DMS53 treated with DMSO at 0.1 percent for 48 hours (cell line): ENCODE results near the gene RPL10A.
"Not testable (repeated sequence)": the region's sequence is repeated elsewhere in the genome, so short reads cannot be mapped to it uniquely, and the experiment has no call there.

Source experiments
- DNase-seq: peaks from one replicate; lab custom pipeline; 2025; ENCODE audit not compliant: unreplicated experiment; lab: John Stamatoyannopoulos, UW

RPL10A gene

DNA sequence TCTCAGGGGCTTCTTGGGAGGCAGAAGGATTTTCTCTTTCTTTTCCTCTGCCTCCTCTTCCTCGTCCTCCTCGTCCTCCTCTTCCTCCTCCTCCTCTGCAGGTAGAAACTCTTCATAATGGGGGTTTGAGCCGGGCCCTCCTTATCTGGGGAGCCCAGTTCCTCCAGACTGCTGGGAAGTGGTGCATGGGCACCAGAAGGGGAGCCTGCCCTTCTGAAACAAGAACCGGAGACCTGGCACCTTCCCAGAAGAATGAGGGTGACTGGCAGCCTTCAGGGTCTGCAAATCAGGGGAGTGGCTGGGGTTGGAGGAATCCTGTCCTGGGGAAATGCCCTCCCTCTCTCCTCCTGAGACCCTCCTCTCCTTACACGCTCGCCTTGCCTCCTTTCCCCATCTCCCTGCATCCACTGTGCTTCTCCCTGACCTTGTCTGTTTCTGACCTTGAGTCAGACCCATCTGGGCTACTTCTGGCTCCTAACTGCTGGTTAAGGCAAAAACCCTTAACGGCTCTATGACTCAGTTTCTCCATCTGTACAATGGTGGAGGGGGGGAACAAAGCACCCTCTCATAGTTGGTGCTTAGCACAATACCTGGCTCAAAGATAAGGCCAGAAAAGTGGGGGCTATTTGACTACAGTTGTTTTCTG is 42.8 kb downstream of the RPL10A start:
- DNase-seq = no peak

DNA sequence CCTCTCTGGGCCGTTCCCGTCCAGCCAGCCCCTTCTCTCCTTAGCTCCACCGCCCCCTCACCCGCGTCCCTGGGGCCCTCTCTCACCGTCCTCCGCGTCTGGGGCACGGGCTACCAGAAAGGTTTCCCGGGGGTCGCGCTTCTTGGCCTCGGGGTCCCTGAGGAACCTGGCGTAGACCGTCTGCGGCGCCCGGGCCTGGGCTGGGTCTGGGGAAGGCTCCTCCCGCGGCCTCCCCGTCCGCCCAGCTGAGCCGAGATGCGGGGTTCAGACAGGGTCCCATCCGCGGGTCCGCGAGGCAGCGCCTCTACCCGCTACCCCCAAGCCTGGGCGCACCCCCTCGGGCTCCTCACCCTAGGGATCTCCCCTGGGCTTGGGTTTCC is 43.4 kb downstream of the RPL10A start:
- DNase-seq = no peak

GRCh38 chr6:35512006-35512405 is 43.8 kb downstream of the RPL10A start:
- DNase-seq = no peak

GRCh38 chr6:35512740-35513139 is 44.5 kb downstream of the RPL10A start, which contains the start of gene TULP1:
TULP1 (minus strand) TSS chr6:35512896; CDS start chr6:35512858, 38 bp downstream.
- no peak for DNase-seq

DNA sequence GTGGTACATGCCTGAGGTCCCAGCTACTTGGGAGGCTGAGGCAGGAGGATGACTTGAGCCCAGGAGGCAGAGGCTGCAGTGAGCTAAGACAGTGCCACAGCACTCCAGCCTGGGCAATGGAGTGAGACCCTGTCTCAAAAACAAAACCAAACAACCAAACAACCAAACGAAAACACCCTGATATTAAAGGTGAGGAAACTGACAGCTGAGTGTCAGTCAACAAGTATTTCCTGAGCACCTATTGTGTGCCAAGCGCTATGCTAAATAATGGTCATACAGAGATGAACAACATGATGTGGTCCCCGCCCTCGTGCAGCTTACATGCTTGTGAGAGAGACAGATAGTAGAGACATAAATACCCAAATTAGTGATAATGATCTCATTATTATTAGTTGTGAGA is 46.4 kb downstream of the RPL10A start:
- DNase-seq = no peak

DNA sequence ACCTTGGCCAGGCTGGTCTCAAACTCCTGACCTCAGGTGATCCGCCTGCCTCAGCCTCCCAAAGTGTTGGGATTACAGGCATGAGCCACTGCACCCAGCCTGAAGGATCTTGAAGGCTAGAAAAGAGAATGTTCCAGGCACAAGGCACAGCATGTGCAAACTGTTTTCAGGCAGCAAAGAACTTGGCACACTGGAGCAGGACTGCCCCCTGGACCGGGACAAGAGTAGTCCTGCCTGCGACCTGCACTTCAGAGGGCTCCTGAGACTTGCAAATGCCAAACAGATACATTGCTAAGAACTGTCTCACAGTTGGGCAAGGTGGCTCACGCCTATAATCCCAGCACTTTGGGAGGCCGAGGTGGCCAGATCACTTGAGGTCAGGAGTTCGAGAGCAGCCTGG is 47.7 kb downstream of the RPL10A start:
- DNase-seq = not testable (repeated sequence)

- no peak for DNase-seq
These were observed 48.5 kb downstream of the RPL10A start for GRCh38 chr6:35516712-35517111.

DNA sequence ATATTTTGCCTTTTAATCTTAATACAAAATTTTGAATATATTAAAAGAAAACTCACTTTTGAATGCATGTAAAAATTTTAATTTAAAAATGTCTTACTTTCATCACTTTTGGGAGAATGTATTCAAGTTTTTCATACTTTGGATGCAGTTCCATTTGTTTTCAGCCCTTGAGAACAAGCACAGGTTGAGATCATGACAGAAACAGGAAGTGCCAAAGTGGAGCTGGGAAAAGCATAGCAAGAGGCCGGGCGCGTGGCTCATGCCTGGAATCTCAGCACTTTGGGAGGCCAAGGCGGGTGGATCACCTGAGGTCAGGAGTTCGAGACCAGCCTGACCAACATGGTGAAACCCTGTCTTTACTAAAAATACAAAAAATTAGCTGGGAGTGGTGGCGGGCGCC is 49.8 kb downstream of the RPL10A start:
- not testable (repeated sequence) for DNase-seq

DNA sequence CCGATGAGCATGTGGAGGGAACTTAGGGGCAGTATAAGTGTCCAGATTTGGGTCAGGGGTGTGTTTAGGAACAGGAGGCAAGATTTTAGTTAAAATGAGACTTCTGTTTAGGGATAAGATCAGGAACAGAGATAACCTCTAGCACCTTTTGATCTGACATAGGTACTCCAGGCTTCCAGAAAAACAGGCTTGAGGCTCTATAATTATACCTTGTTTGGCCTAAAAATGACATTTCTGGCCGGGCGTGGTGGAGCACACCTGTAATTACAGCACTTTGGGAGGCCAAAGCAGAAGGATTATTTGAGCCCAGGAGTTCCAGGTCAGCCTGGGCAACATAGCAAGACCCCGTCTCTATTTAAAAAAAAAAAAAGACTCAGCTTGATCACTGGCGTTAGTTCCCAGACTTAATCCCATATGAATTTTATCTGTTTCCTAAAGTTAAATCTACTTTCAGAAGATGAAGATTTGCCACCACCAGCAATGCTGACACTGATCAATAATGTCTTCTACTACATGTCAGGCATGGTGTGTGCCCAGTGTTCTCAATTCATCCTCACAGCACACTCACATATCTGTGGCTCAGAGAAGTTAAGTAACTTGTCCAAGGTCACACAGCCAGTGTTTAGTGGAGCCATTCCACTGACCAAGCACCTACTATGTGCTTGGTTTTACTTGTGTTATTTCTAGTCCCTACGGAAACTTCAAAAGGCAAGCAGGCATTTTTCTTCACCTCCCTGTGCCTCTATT is 50.5 kb downstream of the RPL10A start:
- no peak for DNase-seq

- no peak for DNase-seq
These were observed 51.3 kb downstream of the RPL10A start for GRCh38 chr6:35519313-35520015.
